GOT3 (cell line): ENCODE measurements around the gene ODAD2.

Source experiments
- DNase-seq: peaks from one replicate; lab custom pipeline; 2025; ENCODE audit warnings: mixed read lengths; lab: John Stamatoyannopoulos, UW

ODAD2 gene

DNA sequence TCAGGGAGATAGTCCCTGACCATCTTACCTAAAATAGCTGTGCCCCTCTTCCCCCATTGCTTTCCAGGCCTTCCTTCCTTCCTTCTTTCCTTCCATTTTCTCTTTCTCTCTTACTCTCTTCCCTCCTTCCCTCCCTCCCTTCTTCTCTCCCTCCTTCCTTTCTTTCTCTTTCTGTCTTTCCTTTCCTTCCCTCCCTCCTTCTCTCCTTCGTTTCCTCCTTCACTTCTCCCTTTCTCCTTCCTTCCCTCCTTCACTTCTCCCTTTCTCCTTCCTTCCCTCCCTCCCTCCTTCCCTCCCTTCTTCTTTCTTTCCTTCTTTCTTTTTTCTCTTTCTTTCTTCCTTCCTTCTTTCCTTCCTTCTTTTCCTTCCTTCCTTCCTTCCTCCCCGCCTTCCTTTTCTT lies 228.7 kb downstream of the ODAD2 start:
- no peak for DNase-seq
